ENCODE results near the gene IDE.

GRCh38 chr10:92411406-92411805, 162.5 kb downstream of the IDE start:
- TF ChIP-seq POLR2A (IDR thresholded peaks at IDR 0.05; ENCODE audit: low read depth, low read length) (no peak), POLR2AphosphoS5 (IDR thresholded peaks at IDR 0.05; ENCODE audit: low read depth, low read length) (no peak)

Measured in GM12892 (cell line).